ENCODE data around the gene LARP4. TPM values are rescaled to one million over a fixed set of nuclear protein-coding genes. Genes with fewer than 3 reads are reported as not detected.
"Not testable (repeated sequence)": the region's sequence is repeated elsewhere in the genome, so short reads cannot be mapped to it uniquely, and the experiment has no call there.

The LARP4 gene
- total RNA-seq, 4 donors from 2014 or later, result 15.2 to 21.7 (median 18.9) TPM

GRCh38 chr12:50355365-50355764, 45.3 kb upstream of the LARP4 start:
- 96 to 97% methylated on average over 4 of the region's 4 CpGs for WGBS, 2 donors
- no peak for TF ChIP-seq CTCF (IDR thresholded peaks at IDR 0.05)
- no peak for TF ChIP-seq POLR2A (IDR thresholded peaks at IDR 0.05)
- DNase-seq (ENCODE audit: low spot score in 2 of 2), result no peak
- intact Hi-C loops (cut with DNase I; ENCODE audit: low total_unique reads), result no loop called here
- no peak overlapping the region for H3K4me3 ChIP-seq (ENCODE audit: low read depth, poor library complexity, severe bottlenecking)

- no peak for DNase-seq (ENCODE audit: low spot score in 2 of 2)
- 94 to 95% methylated on average over 4 of the region's 4 CpGs for WGBS, 2 donors
- no peak overlapping the region for H3K4me3 ChIP-seq (ENCODE audit: low read depth, poor library complexity, severe bottlenecking)
- intact Hi-C loops (cut with DNase I; ENCODE audit: low total_unique reads), result no loop called here
- TF ChIP-seq CTCF (IDR thresholded peaks at IDR 0.05) (no peak), POLR2A (IDR thresholded peaks at IDR 0.05) (no peak)
Measured at GRCh38 chr12:50362671-50363070, 38.0 kb upstream of the LARP4 start.

GRCh38 chr12:50363141-50363540, 37.5 kb upstream of the LARP4 start:
- intact Hi-C loops (cut with DNase I; ENCODE audit: low total_unique reads), result no loop called here
- no peak overlapping the region for H3K4me3 ChIP-seq (ENCODE audit: low read depth, poor library complexity, severe bottlenecking)
- WGBS, 2 donors, result 83 to 86% methylated on average over 5 of the region's 5 CpGs
- DNase-seq (ENCODE audit: low spot score in 2 of 2), result no peak
- TF ChIP-seq POLR2A (IDR thresholded peaks at IDR 0.05), result no peak
- TF ChIP-seq CTCF (IDR thresholded peaks at IDR 0.05), result no peak

DNA sequence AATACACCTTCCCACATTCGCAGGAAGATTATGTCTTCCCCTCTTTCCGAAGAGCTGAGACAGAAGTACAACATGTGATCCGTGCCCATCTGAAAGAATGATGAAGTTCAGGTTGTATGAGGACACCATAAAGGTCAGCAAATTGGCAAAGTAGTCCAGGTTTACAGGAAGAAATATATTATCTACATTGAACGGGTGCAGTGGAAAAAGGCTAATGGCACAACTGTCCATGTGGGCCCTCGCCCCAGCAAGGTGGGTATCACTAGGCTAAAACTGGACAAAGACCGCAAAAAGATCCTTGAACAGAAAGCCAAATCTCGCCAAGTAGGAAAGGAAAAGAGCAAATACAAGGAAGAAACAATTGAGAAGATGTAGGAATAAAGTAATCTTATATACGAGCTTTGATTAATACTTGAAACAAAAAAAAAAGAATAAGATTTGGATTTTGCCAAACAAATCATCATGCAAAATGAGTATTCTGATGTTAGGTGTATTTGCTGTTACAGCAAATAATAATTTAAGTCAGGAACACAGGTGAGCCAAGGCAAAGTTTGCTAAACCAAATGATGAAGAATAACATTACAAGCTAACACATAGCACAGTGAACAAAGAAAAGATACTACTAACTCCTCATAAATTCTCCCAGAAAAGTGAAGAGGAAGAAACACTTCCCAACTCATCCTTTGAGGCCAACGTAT, 34.8 kb upstream of the LARP4 start:
- H3K4me3 ChIP-seq (ENCODE audit: low read depth, poor library complexity, severe bottlenecking), result no peak overlapping the region
- TF ChIP-seq CTCF (IDR thresholded peaks at IDR 0.05) (no peak), POLR2A (IDR thresholded peaks at IDR 0.05) (no peak)
- intact Hi-C loops (cut with DNase I; ENCODE audit: low total_unique reads), result no loop called here
- no peak for DNase-seq (ENCODE audit: low spot score in 2 of 2)
- 82 to 92% methylated on average over 9 of the region's 9 CpGs for WGBS, 2 donors

GRCh38 chr12:50370672-50371071, 30.0 kb upstream of the LARP4 start:
- DNase-seq (ENCODE audit: low spot score in 2 of 2); H3K4me3 ChIP-seq (ENCODE audit: low read depth, poor library complexity, severe bottlenecking); intact Hi-C loops (cut with DNase I; ENCODE audit: low total_unique reads): not testable (repeated sequence)
- WGBS, 2 donors, result 76 to 80% methylated on average over 7 of the region's 7 CpGs

GRCh38 chr12:50375802-50376201, 24.9 kb upstream of the LARP4 start:
- TF ChIP-seq POLR2A (IDR thresholded peaks at IDR 0.05), result no peak
- no peak for TF ChIP-seq CTCF (IDR thresholded peaks at IDR 0.05)
- H3K4me3 ChIP-seq (ENCODE audit: low read depth, poor library complexity, severe bottlenecking), result no peak overlapping the region
- intact Hi-C loops (cut with DNase I; ENCODE audit: low total_unique reads), result no loop called here
- peak in 1 of 2 donors; percentile 79 for DNase-seq (ENCODE audit: low spot score in 2 of 2)
- WGBS, 2 donors, result 88 to 94% methylated on average over 8 of the region's 8 CpGs

All from lower leg skin (tissue), 4 donors.